ENCODE measurements around the gene TEAD1.

GRCh38 chr11:12793065-12793464 is 118.8 kb downstream of the TEAD1 start:
- TF ChIP-seq CTCF (IDR thresholded peaks at IDR 0.05) (no peak), POLR2A (IDR thresholded peaks at IDR 0.05) (no peak)
